ENCODE data around the gene CHKA.

CHKA gene

GRCh38 chr11:68136866-68137265, 15.7 kb upstream of the CHKA start:
- Histone ChIP-seq H3K27me3 (ENCODE audit: insufficient read depth, insufficient read length) (no peaks in the 10 kb centered on the region), H3K36me3 (ENCODE audit: insufficient read depth, insufficient read length, low read length) (no peaks in the 10 kb centered on the region), H3K4me1 (ENCODE audit: insufficient read depth, insufficient read length) (peaks cover 4% of the 10 kb centered on the region), H3K9ac (ENCODE audit: insufficient read length, low read depth) (no peak overlapping the region), H3K4me3 (ENCODE audit: insufficient read length, low read depth) (no peak overlapping the region), H3K9me3 (ENCODE audit: insufficient read depth, low read length) (peaks cover 31% of the 10 kb centered on the region)
- TF ChIP-seq SUZ12 (IDR thresholded peaks at IDR 0.05; ENCODE audit: extremely low read depth, insufficient read depth, insufficient read length), result no peak
- TF ChIP-seq YY1 (IDR thresholded peaks at IDR 0.05; ENCODE audit: insufficient read depth, insufficient read length), result no peak
- no peak for TF ChIP-seq ZNF274 (IDR thresholded peaks at IDR 0.05; ENCODE audit: low read depth, low read length)
- no peak for DNase-seq (ENCODE audit: low read depth, low spot score)

GRCh38 chr11:68135161-68135560, 14.0 kb upstream of the CHKA start:
- Histone ChIP-seq H3K36me3 (ENCODE audit: insufficient read depth, insufficient read length, low read length) (no peaks in the 10 kb centered on the region), H3K4me3 (ENCODE audit: insufficient read length, low read depth) (no peak overlapping the region), H3K4me1 (ENCODE audit: insufficient read depth, insufficient read length) (no peaks in the 10 kb centered on the region), H3K9me3 (ENCODE audit: insufficient read depth, low read length) (peaks cover 48% of the 10 kb centered on the region), H3K9ac (ENCODE audit: insufficient read length, low read depth) (no peak overlapping the region), H3K27me3 (ENCODE audit: insufficient read depth, insufficient read length) (no peaks in the 10 kb centered on the region)
- no peak for DNase-seq (ENCODE audit: low read depth, low spot score)
- TF ChIP-seq SUZ12 (IDR thresholded peaks at IDR 0.05; ENCODE audit: extremely low read depth, insufficient read depth, insufficient read length), result no peak
- no peak for TF ChIP-seq ZNF274 (IDR thresholded peaks at IDR 0.05; ENCODE audit: low read depth, low read length)
- TF ChIP-seq YY1 (IDR thresholded peaks at IDR 0.05; ENCODE audit: insufficient read depth, insufficient read length), result no peak

- Histone ChIP-seq H3K36me3 (ENCODE audit: insufficient read depth, insufficient read length, low read length) (no peaks in the 10 kb centered on the region), H3K4me3 (ENCODE audit: insufficient read length, low read depth) (no peak overlapping the region), H3K9ac (ENCODE audit: insufficient read length, low read depth) (no peak overlapping the region), H3K27me3 (ENCODE audit: insufficient read depth, insufficient read length) (no peaks in the 10 kb centered on the region), H3K4me1 (ENCODE audit: insufficient read depth, insufficient read length) (peaks cover 6% of the 10 kb centered on the region), H3K9me3 (ENCODE audit: insufficient read depth, low read length) (peaks cover 58% of the 10 kb centered on the region)
- DNase-seq (ENCODE audit: low read depth, low spot score), result no peak
- TF ChIP-seq ZNF274 (IDR thresholded peaks at IDR 0.05; ENCODE audit: low read depth, low read length), result no peak
- TF ChIP-seq YY1 (IDR thresholded peaks at IDR 0.05; ENCODE audit: insufficient read depth, insufficient read length), result no peak
- no peak for TF ChIP-seq SUZ12 (IDR thresholded peaks at IDR 0.05; ENCODE audit: extremely low read depth, insufficient read depth, insufficient read length)
Observed at GRCh38 chr11:68133761-68134160, 12.6 kb upstream of the CHKA start.

- peaks cover 56% of the 10 kb centered on the region for H3K9me3 ChIP-seq (ENCODE audit: insufficient read depth, low read length)
- no peak for DNase-seq (ENCODE audit: low read depth, low spot score)
Observed at GRCh38 chr11:68130121-68130520, 8.9 kb upstream of the CHKA start.

DNA sequence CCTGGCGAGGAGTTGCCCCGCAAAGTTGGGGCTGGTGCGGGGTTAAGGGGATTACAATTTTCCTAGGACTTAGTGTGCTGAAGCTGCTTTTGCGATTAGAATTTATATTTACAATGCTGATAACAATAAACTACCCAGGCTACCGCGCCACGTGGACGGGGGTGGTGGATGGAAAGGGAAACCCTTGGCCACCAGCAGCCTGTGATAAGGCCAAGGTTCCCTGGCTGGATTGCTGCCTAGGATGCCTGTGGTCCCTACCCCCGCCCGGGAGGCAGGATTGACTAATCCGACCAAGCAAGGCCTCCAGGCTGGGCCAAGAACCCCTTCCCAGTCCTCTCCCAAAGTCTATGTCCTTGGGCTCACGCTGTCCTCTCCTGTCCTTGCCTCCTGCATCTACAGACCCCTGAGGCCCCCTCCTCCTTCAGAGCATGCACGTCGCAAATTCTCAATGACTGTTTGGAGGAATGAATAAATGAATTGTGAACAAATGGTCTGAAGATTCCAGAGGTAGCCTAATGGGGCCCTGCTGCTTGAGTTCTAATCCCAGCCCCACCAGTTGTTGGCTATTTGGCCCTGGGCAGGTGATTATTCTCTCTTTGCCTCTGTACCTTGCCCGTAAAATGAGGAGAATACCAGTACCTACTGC, 7.6 kb upstream of the CHKA start:
- H3K4me3 ChIP-seq (ENCODE audit: insufficient read length, low read depth), result peak overlapping the region; percentile 27
- peaks cover 43% of the 10 kb centered on the region for H3K9me3 ChIP-seq (ENCODE audit: insufficient read depth, low read length)
- peaks cover 19% of the 10 kb centered on the region for H3K4me1 ChIP-seq (ENCODE audit: insufficient read depth, insufficient read length)
- H3K9ac ChIP-seq (ENCODE audit: insufficient read length, low read depth), result peak overlapping the region; percentile 63
- no peaks in the 10 kb centered on the region for H3K36me3 ChIP-seq (ENCODE audit: insufficient read depth, insufficient read length, low read length)
- H3K27me3 ChIP-seq (ENCODE audit: insufficient read depth, insufficient read length), result no peaks in the 10 kb centered on the region
- no peak for TF ChIP-seq ZNF274 (IDR thresholded peaks at IDR 0.05; ENCODE audit: low read depth, low read length)
- no peak for TF ChIP-seq SUZ12 (IDR thresholded peaks at IDR 0.05; ENCODE audit: extremely low read depth, insufficient read depth, insufficient read length)
- TF ChIP-seq YY1 (IDR thresholded peaks at IDR 0.05; ENCODE audit: insufficient read depth, insufficient read length), result no peak
- peak; percentile 56 for DNase-seq (ENCODE audit: low read depth, low spot score)

More at GRCh38 chr11:68130121-68130520, 8.9 kb upstream of the CHKA start:
- H3K9ac ChIP-seq (ENCODE audit: insufficient read length, low read depth), result no peak overlapping the region
- no peak overlapping the region for H3K4me3 ChIP-seq (ENCODE audit: insufficient read length, low read depth)
- no peaks in the 10 kb centered on the region for H3K27me3 ChIP-seq (ENCODE audit: insufficient read depth, insufficient read length)
- H3K36me3 ChIP-seq (ENCODE audit: insufficient read depth, insufficient read length, low read length), result no peaks in the 10 kb centered on the region
- H3K4me1 ChIP-seq (ENCODE audit: insufficient read depth, insufficient read length), result peaks cover 14% of the 10 kb centered on the region
- TF ChIP-seq YY1 (IDR thresholded peaks at IDR 0.05; ENCODE audit: insufficient read depth, insufficient read length) (no peak), ZNF274 (IDR thresholded peaks at IDR 0.05; ENCODE audit: low read depth, low read length) (no peak), SUZ12 (IDR thresholded peaks at IDR 0.05; ENCODE audit: extremely low read depth, insufficient read depth, insufficient read length) (no peak)

DNA sequence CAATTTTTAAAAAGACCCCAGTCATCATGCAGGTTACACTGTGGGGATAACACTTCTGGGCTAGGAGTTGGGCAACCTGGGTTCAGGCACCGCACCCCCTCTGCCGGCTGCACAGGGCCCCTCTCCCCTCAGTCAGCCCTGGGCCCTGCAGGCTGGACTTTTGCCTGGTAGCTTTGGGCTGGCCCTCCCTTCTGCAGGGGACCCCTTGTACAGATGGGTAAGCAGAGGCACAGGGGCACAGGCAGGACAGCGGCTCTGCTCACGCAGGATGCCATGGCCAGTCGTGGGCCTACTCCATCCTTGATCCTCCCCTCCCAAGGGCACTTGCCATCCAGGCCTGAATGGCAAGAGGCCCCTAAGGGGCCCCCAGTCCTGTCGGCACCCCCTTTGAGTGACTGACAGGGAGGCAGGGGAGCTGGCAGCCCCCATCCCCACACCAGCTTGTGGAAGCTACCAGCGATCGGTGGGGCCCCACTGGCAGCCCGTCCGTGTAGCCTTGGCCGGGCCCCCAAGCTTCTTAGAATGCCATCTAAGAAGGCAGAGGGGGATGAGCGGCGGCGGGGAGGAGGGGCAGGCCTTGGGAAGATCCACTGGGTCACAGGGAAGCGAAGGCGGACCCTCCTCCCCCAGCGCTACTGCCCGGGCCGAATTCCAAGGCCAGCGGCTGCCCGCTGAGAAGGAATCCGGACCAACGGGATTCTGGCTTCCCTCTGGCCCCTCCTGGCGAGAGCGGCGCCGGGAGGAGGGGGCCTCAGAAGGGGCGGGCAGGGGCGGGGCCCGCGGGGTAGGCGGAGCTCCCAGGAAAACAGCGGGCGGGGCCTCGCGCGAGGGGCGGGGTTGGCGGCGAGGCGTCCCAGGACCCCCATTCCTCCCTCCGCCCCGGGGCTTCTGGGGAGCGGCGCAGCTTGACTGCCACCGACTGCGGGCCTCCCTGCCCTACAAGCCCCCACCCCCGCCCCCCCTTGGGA, 6.8 kb upstream of the CHKA start:
- peak overlapping the region; percentile 27 for H3K4me3 ChIP-seq (ENCODE audit: insufficient read length, low read depth)
- peaks cover 19% of the 10 kb centered on the region for H3K4me1 ChIP-seq (ENCODE audit: insufficient read depth, insufficient read length)
- H3K36me3 ChIP-seq (ENCODE audit: insufficient read depth, insufficient read length, low read length), result no peaks in the 10 kb centered on the region
- peak; percentile 94 for DNase-seq (ENCODE audit: low read depth, low spot score)
- peak overlapping the region; percentile 71 for H3K9ac ChIP-seq (ENCODE audit: insufficient read length, low read depth)
- peaks cover 36% of the 10 kb centered on the region for H3K9me3 ChIP-seq (ENCODE audit: insufficient read depth, low read length)
- TF ChIP-seq YY1 (IDR thresholded peaks at IDR 0.05; ENCODE audit: insufficient read depth, insufficient read length) (no peak), SUZ12 (IDR thresholded peaks at IDR 0.05; ENCODE audit: extremely low read depth, insufficient read depth, insufficient read length) (no peak), ZNF274 (IDR thresholded peaks at IDR 0.05; ENCODE audit: low read depth, low read length) (no peak)
- H3K27me3 ChIP-seq (ENCODE audit: insufficient read depth, insufficient read length), result no peaks in the 10 kb centered on the region

DNA sequence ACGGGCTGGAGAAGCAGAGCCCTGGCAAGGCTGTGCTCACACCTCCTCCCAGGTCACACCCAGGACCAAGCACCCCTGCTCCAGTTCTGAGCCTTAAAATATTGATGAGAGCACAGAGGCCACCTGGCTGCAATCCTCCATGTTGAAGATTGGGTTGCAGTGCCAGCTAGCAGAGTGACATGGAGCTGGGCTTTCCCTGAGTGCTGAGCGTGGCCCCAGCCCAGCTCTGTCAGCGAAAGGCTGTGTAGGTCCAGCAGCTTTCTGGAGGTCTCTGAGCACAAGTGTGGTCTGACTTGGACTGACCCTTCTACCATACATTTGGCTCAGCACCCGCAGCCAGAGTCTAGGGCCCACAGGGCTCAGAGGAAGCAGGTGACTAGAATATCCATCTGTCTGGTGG, 4.0 kb upstream of the CHKA start:
- H3K4me1 ChIP-seq (ENCODE audit: insufficient read depth, insufficient read length), result peaks cover 19% of the 10 kb centered on the region

More for the DNA sequence above, 4.0 kb upstream of the CHKA start:
- Histone ChIP-seq H3K4me3 (ENCODE audit: insufficient read length, low read depth) (no peak overlapping the region), H3K27me3 (ENCODE audit: insufficient read depth, insufficient read length) (no peaks in the 10 kb centered on the region), H3K36me3 (ENCODE audit: insufficient read depth, insufficient read length, low read length) (no peaks in the 10 kb centered on the region), H3K9me3 (ENCODE audit: insufficient read depth, low read length) (peaks cover 10% of the 10 kb centered on the region), H3K9ac (ENCODE audit: insufficient read length, low read depth) (no peak overlapping the region)
- DNase-seq (ENCODE audit: low read depth, low spot score), result no peak
- TF ChIP-seq SUZ12 (IDR thresholded peaks at IDR 0.05; ENCODE audit: extremely low read depth, insufficient read depth, insufficient read length) (no peak), ZNF274 (IDR thresholded peaks at IDR 0.05; ENCODE audit: low read depth, low read length) (no peak), YY1 (IDR thresholded peaks at IDR 0.05; ENCODE audit: insufficient read depth, insufficient read length) (no peak)
